WERI-Rb-1 (cell line): ENCODE results near the gene LIN7B.

Experiments
- DNase-seq: peaks from one replicate; pipeline ENCODE4 v3.0.0-alpha.2; 2020
- H3K27ac ChIP-seq: fragments of 250-450 bp; sonication (Bioruptor Pico); 2 replicates; pipeline ENCODE4 v1.5.1; 2020; ENCODE audit warnings: mild to moderate bottlenecking, moderate library complexity
- H3K27me3 ChIP-seq: fragments of 250-450 bp; sonication (Bioruptor Pico); 2 replicates; pipeline ENCODE4 v1.5.1; 2021; ENCODE audit warnings: mild to moderate bottlenecking, low read depth, moderate library complexity; ENCODE audit not compliant: insufficient read depth, severe bottlenecking
- H3K36me3 ChIP-seq: fragments of 250-450 bp; sonication (Bioruptor Pico); 2 replicates; pipeline ENCODE4 v1.5.1; 2020; ENCODE audit warnings: mild to moderate bottlenecking, moderate library complexity
- H3K4me3 ChIP-seq: 2 replicates; pipeline ENCODE4 v1.5.1; 2011; ENCODE audit warnings: low read depth, mild to moderate bottlenecking, control low read depth, low read length
- H3K9me3 ChIP-seq: fragments of 250-450 bp; sonication (Bioruptor Pico); 2 replicates; pipeline ENCODE4 v1.5.1; 2021; ENCODE audit warnings: mild to moderate bottlenecking, moderate library complexity; ENCODE audit not compliant: severe bottlenecking
- TF ChIP-seq, protein P1 (sequence below): IDR thresholded peaks from 2 replicates; pipeline ENCODE4 v1.5.1; 2011; ENCODE audit warnings: low read depth, mild to moderate bottlenecking, control low read depth, inconsistent platforms, low read length

Gene LIN7B

DNA sequence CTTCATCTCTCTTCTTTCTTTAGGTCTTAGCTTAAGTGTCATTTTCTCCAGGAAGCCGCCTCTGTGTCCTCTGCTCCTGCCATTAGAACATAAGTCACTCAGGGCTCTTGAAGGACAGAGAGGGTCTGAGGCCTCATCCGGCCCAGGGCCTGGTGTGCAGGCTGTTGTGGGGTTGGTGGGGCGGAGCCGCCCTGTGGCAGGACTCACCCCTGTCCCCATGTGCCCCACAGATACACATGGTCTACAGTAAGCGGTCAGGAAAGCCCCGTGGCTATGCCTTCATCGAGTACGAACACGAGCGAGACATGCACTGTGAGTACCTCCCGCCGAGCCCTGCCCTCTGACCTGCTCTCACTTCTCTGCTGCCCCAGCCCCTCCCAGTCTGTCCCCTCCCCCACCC lies 13.0 kb upstream of the LIN7B start:
- DNase-seq = no peak
- Histone ChIP-seq H3K27ac (no peak overlapping the region), H3K36me3 (peaks cover 86% of the 10 kb centered on the region), H3K9me3 (no peaks in the 10 kb centered on the region), H3K4me3 (no peak overlapping the region), H3K27me3 (no peaks in the 10 kb centered on the region)
- TF ChIP-seq, protein P1, sequence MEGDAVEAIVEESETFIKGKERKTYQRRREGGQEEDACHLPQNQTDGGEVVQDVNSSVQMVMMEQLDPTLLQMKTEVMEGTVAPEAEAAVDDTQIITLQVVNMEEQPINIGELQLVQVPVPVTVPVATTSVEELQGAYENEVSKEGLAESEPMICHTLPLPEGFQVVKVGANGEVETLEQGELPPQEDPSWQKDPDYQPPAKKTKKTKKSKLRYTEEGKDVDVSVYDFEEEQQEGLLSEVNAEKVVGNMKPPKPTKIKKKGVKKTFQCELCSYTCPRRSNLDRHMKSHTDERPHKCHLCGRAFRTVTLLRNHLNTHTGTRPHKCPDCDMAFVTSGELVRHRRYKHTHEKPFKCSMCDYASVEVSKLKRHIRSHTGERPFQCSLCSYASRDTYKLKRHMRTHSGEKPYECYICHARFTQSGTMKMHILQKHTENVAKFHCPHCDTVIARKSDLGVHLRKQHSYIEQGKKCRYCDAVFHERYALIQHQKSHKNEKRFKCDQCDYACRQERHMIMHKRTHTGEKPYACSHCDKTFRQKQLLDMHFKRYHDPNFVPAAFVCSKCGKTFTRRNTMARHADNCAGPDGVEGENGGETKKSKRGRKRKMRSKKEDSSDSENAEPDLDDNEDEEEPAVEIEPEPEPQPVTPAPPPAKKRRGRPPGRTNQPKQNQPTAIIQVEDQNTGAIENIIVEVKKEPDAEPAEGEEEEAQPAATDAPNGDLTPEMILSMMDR = no peak

DNA sequence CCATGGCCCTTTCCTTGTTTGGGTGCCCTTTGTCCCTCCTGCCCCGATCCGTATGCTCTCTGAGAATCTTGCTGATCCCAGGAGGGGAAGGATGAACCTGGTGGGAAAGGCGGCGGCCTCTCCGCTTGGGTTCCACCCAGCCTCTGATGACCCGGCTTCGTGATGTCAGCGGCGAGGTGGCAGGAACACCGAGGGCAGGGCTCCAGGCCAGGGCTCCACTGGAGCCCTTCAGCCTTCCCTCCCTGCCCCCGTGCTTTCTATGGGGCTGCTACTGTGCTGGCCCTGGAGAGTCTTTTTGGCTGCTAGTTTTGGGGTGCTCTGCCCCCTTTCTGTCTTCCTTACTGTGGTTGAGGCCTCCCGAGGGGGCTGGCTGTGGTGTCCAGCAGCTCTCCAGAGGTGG lies 11.9 kb upstream of the LIN7B start:
- TF ChIP-seq, protein P1 = no peak
- peaks cover 86% of the 10 kb centered on the region for H3K36me3 ChIP-seq
- DNase-seq = no peak
- no peaks in the 10 kb centered on the region for H3K9me3 ChIP-seq
- H3K27me3 ChIP-seq = no peaks in the 10 kb centered on the region
- no peak overlapping the region; the same call in 1 of the 2 replicates for H3K27ac ChIP-seq
- no peak overlapping the region for H3K4me3 ChIP-seq

DNA sequence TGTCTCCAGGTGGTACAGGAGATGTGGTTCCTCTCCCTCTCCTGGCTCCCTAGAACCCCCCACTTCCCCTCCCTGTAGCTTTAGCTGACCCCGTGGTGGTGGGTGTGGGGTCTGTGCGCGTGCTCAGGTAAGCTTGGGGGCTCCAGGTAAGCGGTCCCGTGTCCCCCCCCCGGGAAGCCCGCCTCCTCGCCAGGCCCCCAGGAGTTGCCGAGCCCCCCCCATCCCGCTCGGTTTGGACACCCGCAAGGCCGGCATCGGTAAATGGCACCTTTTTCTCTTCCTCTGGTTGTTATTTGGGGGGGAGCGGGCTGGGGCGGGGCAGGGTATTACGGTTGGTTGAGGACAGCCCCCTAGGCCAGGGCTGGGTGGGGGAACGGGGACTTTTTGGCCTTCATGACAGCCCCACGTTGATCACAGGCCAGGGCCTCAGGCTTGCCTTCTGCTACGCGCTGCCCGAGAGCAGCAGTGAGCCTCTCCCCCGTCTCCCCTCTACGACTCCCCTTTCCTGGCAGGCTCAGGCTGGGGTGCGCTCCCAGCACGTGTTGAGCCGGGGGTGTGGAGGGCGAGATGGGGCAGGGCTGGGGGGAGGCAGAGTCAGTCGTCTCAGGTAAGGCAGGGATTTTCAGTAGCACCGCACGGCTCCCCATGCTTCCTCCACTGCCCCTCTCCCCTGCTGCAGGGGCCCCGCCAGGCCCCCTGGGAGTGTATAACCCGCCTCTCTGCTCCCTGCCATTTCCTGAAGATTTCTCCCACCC lies 10.7 kb upstream of the LIN7B start:
- H3K4me3 ChIP-seq = no peak overlapping the region
- TF ChIP-seq, protein P1 = no peak
- H3K36me3 ChIP-seq = peaks cover 88% of the 10 kb centered on the region
- H3K27me3 ChIP-seq = no peaks in the 10 kb centered on the region
- H3K9me3 ChIP-seq = no peaks in the 10 kb centered on the region
- H3K27ac ChIP-seq = peak overlapping the region; percentile 58
- no peak for DNase-seq

DNA sequence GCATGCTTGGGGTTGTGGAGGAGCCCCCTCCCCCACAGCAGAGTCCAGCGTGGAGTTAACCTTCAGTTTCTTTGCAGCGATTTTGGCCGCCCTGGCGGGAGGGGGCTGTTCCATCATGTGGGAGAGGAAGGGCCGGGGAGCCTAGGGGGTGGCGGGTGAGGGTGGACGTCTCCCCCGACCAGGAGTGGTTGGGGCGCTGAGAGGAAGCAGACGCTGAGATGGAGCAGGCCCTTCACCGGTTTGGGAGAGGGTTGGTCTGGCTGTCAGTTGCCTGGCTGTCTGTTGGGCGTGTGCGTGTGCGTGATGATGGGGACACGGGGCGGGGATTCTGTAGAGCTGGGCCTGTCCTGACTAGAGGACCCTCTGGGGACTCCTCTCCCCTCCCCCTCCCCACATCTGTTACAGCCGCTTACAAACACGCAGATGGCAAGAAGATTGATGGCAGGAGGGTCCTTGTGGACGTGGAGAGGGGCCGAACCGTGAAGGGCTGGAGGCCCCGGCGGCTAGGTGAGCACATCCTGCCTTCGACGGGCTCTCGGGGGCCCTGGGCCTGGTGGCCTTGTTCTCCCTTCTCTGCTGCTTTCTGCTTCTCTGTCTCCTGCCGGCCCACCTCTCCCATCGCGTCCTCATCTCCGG lies 9.8 kb upstream of the LIN7B start:
- peaks cover 88% of the 10 kb centered on the region for H3K36me3 ChIP-seq
- TF ChIP-seq, protein P1 = no peak
- no peaks in the 10 kb centered on the region for H3K27me3 ChIP-seq
- no peaks in the 10 kb centered on the region for H3K9me3 ChIP-seq
- peak; percentile 76 for DNase-seq
- H3K27ac ChIP-seq = peak overlapping the region; percentile 58
- no peak overlapping the region for H3K4me3 ChIP-seq

DNA sequence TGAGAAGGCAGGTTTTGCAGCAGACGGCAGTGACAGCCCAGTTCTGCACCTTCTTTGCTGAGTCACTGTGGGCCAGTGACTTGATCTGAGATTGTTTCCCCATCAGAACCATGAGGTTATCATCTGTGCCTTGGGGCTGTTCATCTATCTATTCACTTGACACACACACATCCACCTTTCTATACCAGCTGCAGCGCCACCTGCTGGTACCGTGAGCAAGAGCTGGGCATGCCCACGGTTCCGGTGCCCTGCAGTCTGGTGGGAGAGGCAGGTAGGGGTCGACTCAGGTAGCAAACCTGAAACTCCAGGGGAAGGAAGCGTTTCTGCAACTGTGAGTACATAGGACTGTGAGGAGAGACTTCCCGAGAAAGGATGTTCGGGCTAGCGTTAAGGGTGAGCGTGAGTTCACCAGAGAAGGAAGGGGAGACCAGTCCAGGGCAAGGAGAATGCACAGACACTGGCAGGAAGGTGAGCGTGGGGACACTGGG lies 7.5 kb upstream of the LIN7B start:
- Histone ChIP-seq H3K9me3 (no peaks in the 10 kb centered on the region), H3K27ac (peak overlapping the region; percentile 42), H3K27me3 (no peaks in the 10 kb centered on the region), H3K4me3 (no peak overlapping the region), H3K36me3 (peaks cover 82% of the 10 kb centered on the region)
- DNase-seq = peak; percentile 76
- TF ChIP-seq, protein P1 = peak; percentile 80
